ENCODE results near the gene EVI5L.

- no peak for TF ChIP-seq ISL1 (CRISPR knock-in tag; IDR thresholded peaks at IDR 0.05)
- no peak for TF ChIP-seq ARNTL (CRISPR knock-in tag; IDR thresholded peaks at IDR 0.05; ENCODE audit: borderline replicate concordance, low read depth)
- TF ChIP-seq, protein P1, sequence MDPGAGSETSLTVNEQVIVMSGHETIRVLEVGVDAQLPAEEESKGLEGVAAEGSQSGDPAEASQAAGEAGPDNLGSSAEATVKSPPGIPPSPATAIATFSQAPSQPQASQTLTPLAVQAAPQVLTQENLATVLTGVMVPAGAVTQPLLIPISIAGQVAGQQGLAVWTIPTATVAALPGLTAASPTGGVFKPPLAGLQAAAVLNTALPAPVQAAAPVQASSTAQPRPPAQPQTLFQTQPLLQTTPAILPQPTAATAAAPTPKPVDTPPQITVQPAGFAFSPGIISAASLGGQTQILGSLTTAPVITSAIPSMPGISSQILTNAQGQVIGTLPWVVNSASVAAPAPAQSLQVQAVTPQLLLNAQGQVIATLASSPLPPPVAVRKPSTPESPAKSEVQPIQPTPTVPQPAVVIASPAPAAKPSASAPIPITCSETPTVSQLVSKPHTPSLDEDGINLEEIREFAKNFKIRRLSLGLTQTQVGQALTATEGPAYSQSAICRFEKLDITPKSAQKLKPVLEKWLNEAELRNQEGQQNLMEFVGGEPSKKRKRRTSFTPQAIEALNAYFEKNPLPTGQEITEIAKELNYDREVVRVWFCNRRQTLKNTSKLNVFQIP (CRISPR knock-in tag; IDR thresholded peaks at IDR 0.05; ENCODE audit: borderline replicate concordance, low read depth), result no peak
These were observed 72.8 kb downstream of the EVI5L start for GRCh38 chr19:7902796-7903243.
